ENCODE data around the gene ERCC5. TPM values are rescaled to one million over a fixed set of nuclear protein-coding genes. Genes with fewer than 3 reads are reported as not detected.

ERCC5 gene
- total RNA-seq, 1 donor from 2014 or later, result 51.1 TPM

GRCh38 chr13:102805680-102806079 lies 40.2 kb upstream of the ERCC5 start:
- DNase-seq (ENCODE audit: low spot score), result no peak
- no peak overlapping the region for H3K4me3 Mint-ChIP-seq (ENCODE audit: unreplicated experiment)
- H3K9me3 Mint-ChIP-seq (ENCODE audit: low read depth), result peaks cover 4% of the 10 kb centered on the region
- no peak for TF ChIP-seq CTCF (IDR thresholded peaks at IDR 0.05)
- H3K4me1 Mint-ChIP-seq (ENCODE audit: low read depth), result peaks cover 25% of the 10 kb centered on the region
- peaks cover 10% of the 10 kb centered on the region for H3K36me3 Mint-ChIP-seq (ENCODE audit: low read depth)
- H3K27ac Mint-ChIP-seq (ENCODE audit: unreplicated experiment), result no peak overlapping the region
- H3K27me3 Mint-ChIP-seq (ENCODE audit: low read depth), result no peaks in the 10 kb centered on the region

- peaks cover 19% of the 10 kb centered on the region for H3K4me1 Mint-ChIP-seq (ENCODE audit: low read depth)
- no peak for TF ChIP-seq CTCF (IDR thresholded peaks at IDR 0.05)
- H3K27ac Mint-ChIP-seq (ENCODE audit: unreplicated experiment), result no peak overlapping the region
- peaks cover 13% of the 10 kb centered on the region for H3K9me3 Mint-ChIP-seq (ENCODE audit: low read depth)
- no peak for DNase-seq (ENCODE audit: low spot score)
- no peak overlapping the region for H3K4me3 Mint-ChIP-seq (ENCODE audit: unreplicated experiment)
- H3K36me3 Mint-ChIP-seq (ENCODE audit: low read depth), result peaks cover 15% of the 10 kb centered on the region
- H3K27me3 Mint-ChIP-seq (ENCODE audit: low read depth), result no peaks in the 10 kb centered on the region
These were observed 38.1 kb upstream of the ERCC5 start for GRCh38 chr13:102807699-102808098.

- peaks cover 9% of the 10 kb centered on the region for H3K9me3 Mint-ChIP-seq (ENCODE audit: low read depth)
- peak overlapping the region; percentile 6 for H3K4me3 Mint-ChIP-seq (ENCODE audit: unreplicated experiment)
- no peak for DNase-seq (ENCODE audit: low spot score)
- H3K36me3 Mint-ChIP-seq (ENCODE audit: low read depth), result peaks cover 12% of the 10 kb centered on the region
- no peaks in the 10 kb centered on the region for H3K27me3 Mint-ChIP-seq (ENCODE audit: low read depth)
- H3K27ac Mint-ChIP-seq (ENCODE audit: unreplicated experiment), result peak overlapping the region; percentile 74
- peaks cover 34% of the 10 kb centered on the region for H3K4me1 Mint-ChIP-seq (ENCODE audit: low read depth)
- TF ChIP-seq CTCF (IDR thresholded peaks at IDR 0.05), result no peak
These were observed 33.1 kb upstream of the ERCC5 start for GRCh38 chr13:102812611-102813287.

GRCh38 chr13:102814025-102814607 lies 31.7 kb upstream of the ERCC5 start:
- no peak overlapping the region for H3K4me3 Mint-ChIP-seq (ENCODE audit: unreplicated experiment)
- H3K4me1 Mint-ChIP-seq (ENCODE audit: low read depth), result peaks cover 35% of the 10 kb centered on the region
- peak overlapping the region; percentile 42 for H3K27ac Mint-ChIP-seq (ENCODE audit: unreplicated experiment)
- H3K36me3 Mint-ChIP-seq (ENCODE audit: low read depth), result peaks cover 17% of the 10 kb centered on the region
- no peaks in the 10 kb centered on the region for H3K27me3 Mint-ChIP-seq (ENCODE audit: low read depth)
- peaks cover 9% of the 10 kb centered on the region for H3K9me3 Mint-ChIP-seq (ENCODE audit: low read depth)
- TF ChIP-seq CTCF (IDR thresholded peaks at IDR 0.05), result no peak
- no peak for DNase-seq (ENCODE audit: low spot score)

GRCh38 chr13:102814793-102815192 lies 31.0 kb upstream of the ERCC5 start:
- Mint-ChIP-seq H3K4me1 (ENCODE audit: low read depth) (peaks cover 35% of the 10 kb centered on the region), H3K27ac (ENCODE audit: unreplicated experiment) (no peak overlapping the region), H3K4me3 (ENCODE audit: unreplicated experiment) (no peak overlapping the region), H3K27me3 (ENCODE audit: low read depth) (no peaks in the 10 kb centered on the region), H3K36me3 (ENCODE audit: low read depth) (peaks cover 21% of the 10 kb centered on the region), H3K9me3 (ENCODE audit: low read depth) (peaks cover 9% of the 10 kb centered on the region)
- DNase-seq (ENCODE audit: low spot score), result no peak
- TF ChIP-seq CTCF (IDR thresholded peaks at IDR 0.05), result no peak

Measured in chondrocyte (in vitro differentiated cells).